GM18907 (cell line): Measurements from ENCODE around the gene ZNF724.
"Not testable (repeated sequence)": the region's sequence is repeated elsewhere in the genome, so short reads cannot be mapped to it uniquely, and the experiment has no call there.

ENCODE experiments used
- ATAC-seq: cut with Tn5 transposase; IDR thresholded peaks from one replicate; pipeline ENCODE4 v1.9.1; 2021; ENCODE audit warnings: mild to moderate bottlenecking, moderate library complexity; ENCODE audit not compliant: unreplicated experiment

ZNF724 gene

DNA sequence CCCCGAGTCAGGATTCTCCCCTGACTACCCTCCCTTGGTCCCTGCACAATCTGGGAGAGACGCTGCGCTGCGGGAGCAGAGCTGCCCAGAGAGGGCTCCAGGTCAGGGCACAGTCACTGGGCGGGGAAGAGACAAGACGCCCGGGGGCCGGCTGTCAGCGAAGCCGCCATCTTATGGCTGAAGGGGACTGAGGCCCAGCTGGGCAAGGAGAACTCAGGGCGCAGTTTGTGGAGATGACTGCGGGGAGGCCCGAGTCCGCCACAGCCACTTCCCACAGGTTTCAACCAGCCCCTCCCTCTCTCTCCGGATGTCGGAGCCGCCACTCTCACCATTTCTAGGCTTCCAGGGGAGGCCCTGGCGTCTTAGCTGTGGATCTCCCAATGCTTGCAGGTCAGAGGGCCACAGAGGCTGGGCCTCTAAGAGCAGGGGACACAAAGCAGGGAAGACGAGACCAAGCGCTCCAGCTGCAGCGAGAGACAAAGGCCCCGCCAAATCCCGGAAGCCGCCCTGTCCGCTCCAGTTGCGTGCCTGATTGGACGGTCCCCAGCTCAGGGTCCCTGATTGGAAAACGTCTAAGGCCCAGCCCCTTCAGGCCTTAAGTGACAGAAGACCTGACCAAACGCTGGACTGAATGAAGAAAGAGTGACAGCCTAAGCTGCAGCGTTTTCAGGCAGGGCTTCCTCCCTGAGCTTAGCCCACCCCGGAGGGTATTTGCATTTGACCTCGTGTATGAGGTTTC lies at the start of gene ZNF724:
TSS of gene ZNF724 (minus strand) at position 484 of the 739 bp plus-strand sequence. CDS start at position 332, 152 bp downstream.
- ATAC-seq = peak; percentile 99

- ATAC-seq = no peak
These were observed 43.9 kb upstream of the ZNF724 start for GRCh38 chr19:23294141-23294540.

DNA sequence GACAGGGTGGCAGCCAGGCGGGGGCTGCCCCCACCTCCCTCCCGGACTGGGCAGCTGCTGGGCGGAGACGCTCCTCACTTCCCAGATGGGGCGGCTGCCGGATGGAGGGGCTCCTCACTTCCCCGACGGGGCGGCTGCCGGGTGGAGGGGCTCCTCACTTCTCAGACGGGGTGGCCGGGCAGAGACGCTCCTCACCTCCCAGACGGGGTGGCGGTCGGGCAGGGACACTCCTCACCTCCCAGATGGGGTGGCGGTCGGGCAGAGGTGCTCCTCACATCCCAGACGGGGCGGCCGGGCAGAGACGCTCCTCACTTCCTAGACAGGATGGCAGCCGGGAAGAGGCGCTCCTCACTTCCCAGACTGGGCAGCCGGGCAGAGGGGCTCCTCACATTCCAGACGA lies 39.8 kb upstream of the ZNF724 start:
- ATAC-seq = not testable (repeated sequence)

DNA sequence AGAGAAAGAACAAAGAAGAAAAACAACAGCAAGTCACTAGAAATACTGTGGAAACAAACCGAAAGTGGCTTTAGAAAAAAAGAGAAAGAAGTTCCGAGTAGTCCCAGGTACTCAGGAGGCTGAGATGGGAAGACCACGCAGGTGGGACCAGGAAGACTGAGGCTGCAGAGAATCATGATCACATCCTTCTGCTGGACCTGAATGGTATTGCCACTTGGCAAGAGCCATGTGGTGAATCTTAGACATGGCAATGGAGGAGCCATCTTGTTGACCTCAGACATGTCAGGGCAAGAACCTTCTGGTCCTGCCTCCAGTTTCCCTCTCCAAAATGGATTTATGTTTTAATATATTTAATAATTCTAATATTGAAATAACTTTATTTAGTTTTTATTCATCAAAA lies 37.4 kb upstream of the ZNF724 start:
- ATAC-seq = no peak

GRCh38 chr19:23286477-23286876 lies 36.3 kb upstream of the ZNF724 start:
- ATAC-seq = no peak

DNA sequence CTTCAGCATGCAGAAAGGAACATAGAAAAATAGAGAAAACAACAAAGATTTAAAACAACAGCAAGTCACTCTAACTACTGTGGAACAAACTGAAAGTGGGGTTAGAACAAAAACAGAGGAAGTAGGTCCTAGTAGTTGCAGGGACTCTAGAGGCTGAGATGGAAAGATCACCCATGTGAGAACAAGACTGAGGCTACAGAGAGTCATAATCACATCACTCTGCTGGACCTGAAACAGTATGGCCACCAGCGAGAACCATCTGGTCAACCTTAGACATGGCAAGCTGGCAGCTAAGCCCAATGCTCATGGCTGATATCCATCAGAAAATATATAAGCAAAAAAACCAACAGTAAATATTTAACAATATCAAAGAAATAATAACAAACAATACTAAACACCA lies 35.8 kb upstream of the ZNF724 start:
- ATAC-seq = no peak

DNA sequence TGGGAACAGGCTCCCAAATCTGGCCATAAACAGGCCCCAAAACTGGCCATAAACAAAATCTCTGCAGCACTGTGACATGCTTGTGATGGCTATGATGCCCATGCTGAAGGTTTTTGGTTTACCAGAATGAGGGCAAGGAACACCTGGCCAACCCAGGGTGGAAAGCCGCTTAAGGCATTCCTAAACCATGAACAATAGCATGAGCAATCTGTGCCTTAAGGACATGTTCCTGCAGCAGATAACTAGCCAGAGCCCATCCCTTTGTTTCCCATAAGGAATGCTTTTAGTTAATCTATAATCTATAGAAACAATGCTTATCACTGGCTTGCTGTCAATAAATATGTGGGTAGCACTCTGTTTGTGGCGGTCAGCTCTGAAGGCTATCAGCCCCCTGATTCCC lies 35.1 kb upstream of the ZNF724 start:
- ATAC-seq = not testable (repeated sequence)

GRCh38 chr19:23283925-23284324 lies 33.7 kb upstream of the ZNF724 start:
- no peak for ATAC-seq

GRCh38 chr19:23281663-23282276 lies 31.6 kb upstream of the ZNF724 start:
- no peak for ATAC-seq

DNA sequence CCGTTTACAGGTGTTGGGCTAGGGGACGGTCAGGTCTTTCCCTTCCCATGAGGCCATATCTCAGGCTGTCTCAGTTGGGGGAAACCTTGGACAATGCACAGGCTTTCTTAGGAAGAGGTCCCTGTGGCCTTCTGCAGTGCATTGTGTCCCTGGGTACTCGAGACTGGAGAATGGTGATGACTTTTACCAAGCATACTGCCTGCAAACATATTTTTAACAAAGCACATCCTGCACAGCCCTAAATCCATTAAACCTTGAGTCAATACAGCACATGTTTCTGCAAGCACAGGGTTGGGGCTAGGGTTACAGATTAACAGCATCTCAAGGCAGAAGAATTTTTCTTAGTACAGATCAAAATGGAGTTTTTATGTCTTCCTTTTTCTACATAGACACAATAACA lies 27.9 kb upstream of the ZNF724 start:
- ATAC-seq = not testable (repeated sequence)

GRCh38 chr19:23273590-23274412 lies 23.6 kb upstream of the ZNF724 start:
- peak; percentile 100 for ATAC-seq

DNA sequence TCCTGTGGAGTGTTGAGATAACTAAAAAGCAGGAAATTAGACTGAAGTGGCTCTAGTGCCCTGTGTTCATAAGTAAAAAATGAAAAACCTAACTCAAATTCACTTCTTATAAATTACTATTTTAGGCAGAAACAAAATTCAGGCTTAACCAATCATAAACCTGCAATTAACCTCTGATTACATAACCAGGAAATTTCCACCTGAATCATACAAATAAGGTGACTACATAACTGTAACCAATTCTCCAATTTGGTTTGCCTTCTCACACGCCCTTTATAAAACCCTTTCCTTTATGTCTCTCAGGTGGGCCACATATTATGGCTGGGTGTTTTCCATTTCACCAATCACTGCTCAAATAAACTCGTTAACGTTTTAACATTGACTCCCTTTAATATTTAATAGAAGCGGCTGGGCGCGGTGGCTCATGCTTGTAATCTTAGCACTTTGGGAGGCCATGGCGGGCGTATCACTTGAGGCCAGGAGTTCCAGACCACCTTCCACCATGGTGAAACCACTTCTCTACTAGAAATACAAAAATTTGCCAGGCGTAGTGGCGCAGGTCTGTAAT lies 22.9 kb upstream of the ZNF724 start:
- ATAC-seq = no peak

- ATAC-seq = no peak
These were observed 13.8 kb upstream of the ZNF724 start for GRCh38 chr19:23263870-23264590.

- ATAC-seq = no peak
These were observed 13.2 kb upstream of the ZNF724 start for GRCh38 chr19:23263396-23263795.

GRCh38 chr19:23262920-23263319 lies 12.7 kb upstream of the ZNF724 start:
- ATAC-seq = no peak

GRCh38 chr19:23261496-23262020 lies 11.4 kb upstream of the ZNF724 start:
- no peak for ATAC-seq

DNA sequence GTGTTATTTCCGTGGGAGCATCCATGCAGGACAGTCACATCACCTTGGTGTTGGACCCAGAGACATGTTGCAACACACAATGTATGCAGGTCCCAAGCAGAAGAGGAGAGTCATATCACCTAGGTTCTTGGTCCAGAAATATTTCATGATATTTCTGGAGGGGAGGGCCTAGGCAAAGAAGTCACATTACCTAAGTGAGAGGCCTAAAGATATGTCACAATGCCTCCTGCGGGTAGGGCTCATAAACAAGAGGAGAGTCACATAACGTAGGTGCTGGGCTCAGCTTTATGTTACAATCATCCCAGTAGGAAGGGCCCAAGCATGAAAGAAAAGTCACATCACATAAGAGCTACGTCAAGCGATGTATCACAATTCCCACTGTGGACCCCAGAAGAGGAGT lies 10.8 kb upstream of the ZNF724 start:
- no peak for ATAC-seq

- no peak for ATAC-seq
These were observed 9.8 kb upstream of the ZNF724 start for GRCh38 chr19:23259961-23260360.

GRCh38 chr19:23255700-23256099 lies 5.5 kb upstream of the ZNF724 start:
- no peak for ATAC-seq

DNA sequence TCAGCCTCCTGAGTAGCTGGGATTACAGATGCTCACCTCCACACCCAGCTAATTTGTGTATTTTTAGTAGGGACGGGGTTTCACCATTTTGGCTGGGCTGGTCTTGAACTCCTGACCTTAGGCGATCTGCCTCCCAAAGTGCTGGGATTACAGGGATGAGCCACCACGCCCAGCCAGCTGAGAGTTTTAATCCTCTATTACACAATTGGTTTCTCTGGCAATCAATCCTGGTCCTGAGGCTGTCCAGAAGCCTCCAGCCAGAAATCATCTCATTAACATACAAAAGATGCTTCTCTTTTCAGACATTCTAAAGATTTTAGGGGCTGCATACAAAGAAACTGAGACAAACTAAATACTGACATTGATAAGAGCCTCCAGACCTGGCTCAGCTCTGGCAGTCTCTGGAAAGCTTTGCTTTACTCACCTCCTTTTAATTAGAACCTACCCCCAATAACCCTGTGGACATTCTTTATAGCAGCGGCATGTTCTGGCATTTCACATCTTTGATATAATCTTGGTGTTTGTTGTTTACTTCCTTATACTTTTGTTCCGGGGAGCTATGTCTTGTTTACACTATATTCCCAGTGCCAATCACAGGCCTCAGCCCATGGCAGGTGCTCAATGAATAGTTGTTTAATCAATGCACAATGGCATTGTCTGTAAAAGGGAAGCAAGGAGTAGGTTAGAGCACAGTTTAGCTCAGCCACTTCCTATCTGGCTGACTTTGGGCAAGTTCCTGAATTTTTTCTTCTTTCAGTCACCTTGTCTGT lies 4.1 kb upstream of the ZNF724 start:
- ATAC-seq = no peak
